HepG2 (cell line): ENCODE data around the gene PPP1R16B. TPM values are rescaled to one million over a fixed set of nuclear protein-coding genes. Genes with fewer than 3 reads are reported as not detected.

Experiments used
- ATAC-seq: fragments of 200-7000 bp; cut with Tn5 transposase; 3 replicates; pipeline ENCODE4 v1.9.1; 2020; ENCODE audit warnings: mild to moderate bottlenecking, moderate library complexity
- BruUV-seq: library from RNA; stranded (reverse); fragments of 400-500 nt; replicated peaks from 2 replicates; lab custom pipeline; 2021; lab: Mats Ljungman, UMichigan
- CTCF ChIA-PET: fragments of 300-600 bp; formaldehyde crosslinking; extraction: SDS; loops from one replicate; lab custom pipeline; 2021; ENCODE audit warnings: low total read pairs, inconsistent platforms, low intra/inter-chr PET ratio; lab: Yijun Ruan, JAX
- POLR2A ChIA-PET: fragments of 350-600 bp; sonication (Branson Sonifier 250); formaldehyde crosslinking; loops from one replicate; lab custom pipeline; 2020; ENCODE audit warnings: antibody characterized with exemption, inconsistent platforms; lab: Yijun Ruan, JAX
- DNase-seq: peaks from one replicate; pipeline ENCODE4 v3.0.0-alpha.2; 2015; ENCODE audit warnings: low spot score
- FAIRE-seq: peaks from 3 replicates; lab custom pipeline; 2011; peaks lifted over from hg19 to GRCh38; lab: Jason Lieb, UNC
- H2AFZ ChIP-seq: one replicate; pipeline ENCODE4 v1.6.1; 2011; ENCODE audit warnings: low read length, inconsistent platforms
- H3K27ac ChIP-seq: fragments of 300-600 bp; 3 replicates; pipeline ENCODE4 v1.8.0; 2011; ENCODE audit warnings: mixed run types, mild to moderate bottlenecking, mixed read lengths, low read length, inconsistent platforms; ENCODE audit not compliant: insufficient read depth; ENCODE audit errors: extremely low read length
- H3K27me3 ChIP-seq, 2 experiments: fragments of 200-600 bp in 1 of 2; 2 replicates in 1 of 2; 3 replicates in 1 of 2; pipeline versions ENCODE4 v1.6.0 to v1.8.0; 2011; ENCODE audit warnings: low read length in 2 of 2, mild to moderate bottlenecking in 2 of 2, moderate library complexity in 2 of 2, inconsistent platforms in 1 of 2; ENCODE audit not compliant: insufficient read depth in 2 of 2, control insufficient read depth in 1 of 2
- H3K36me3 ChIP-seq, 2 experiments: fragments of 200-600 bp in 1 of 2; replicated peaks in 1 of 2; 2 replicates in 1 of 2; 3 replicates in 1 of 2; pipeline versions ENCODE4 v1.5.1 to v1.8.0; 2011; ENCODE audit warnings: low read length in 2 of 2, inconsistent platforms in 1 of 2; ENCODE audit not compliant: insufficient read depth in 2 of 2, control insufficient read depth in 1 of 2
- H3K4me1 ChIP-seq: 2 replicates; pipeline ENCODE4 v1.5.1; 2012; ENCODE audit warnings: low read length, inconsistent platforms; ENCODE audit not compliant: insufficient read depth
- H3K4me2 ChIP-seq: 2 replicates; pipeline ENCODE4 v1.6.0; 2011; ENCODE audit warnings: low read depth, low read length, inconsistent platforms
- H3K4me3 ChIP-seq, 3 experiments: fragments of 200-600 bp in 1 of 3; sonication (generic), shearing (Covaris generic) in 1 of 3; replicated peaks in 1 of 3; 2 replicates each; pipeline ENCODE4 v1.5.1; 2011 to 2016; ENCODE audit warnings: low read length in 3 of 3, inconsistent platforms in 2 of 3, low read depth in 2 of 3, mild to moderate bottlenecking in 2 of 3, control low read depth in 1 of 3, mixed read lengths in 1 of 3; ENCODE audit not compliant: insufficient read depth in 1 of 3
- H3K79me2 ChIP-seq: one replicate; pipeline ENCODE4 v1.6.1; 2011; ENCODE audit warnings: low read length, inconsistent platforms; ENCODE audit not compliant: insufficient read depth
- H3K9ac ChIP-seq: 2 replicates; pipeline ENCODE4 v1.6.0; 2011; ENCODE audit warnings: mild to moderate bottlenecking, low read depth, low read length, inconsistent platforms; ENCODE audit not compliant: insufficient read depth
- H3K9me3 ChIP-seq: 2 replicates; pipeline ENCODE4 v1.5.1; 2012; ENCODE audit warnings: mild to moderate bottlenecking, low read length
- H4K20me1 ChIP-seq: 2 replicates; pipeline ENCODE4 v1.6.0; 2011; ENCODE audit warnings: inconsistent platforms, mild to moderate bottlenecking, low read length, moderate library complexity; ENCODE audit not compliant: insufficient read depth
- ARID2 ChIP-seq: sonication (generic); formaldehyde crosslinking; IDR thresholded peaks from 2 replicates; pipeline ENCODE4 v1.8.1; 2022; ENCODE audit warnings: mild to moderate bottlenecking, missing genetic modification reagents, borderline replicate concordance
- GFI1 ChIP-seq: sonication (generic); formaldehyde crosslinking; IDR thresholded peaks from 2 replicates; pipeline ENCODE4 v1.5.0; 2020; ENCODE audit warnings: missing genetic modification reagents, mild to moderate bottlenecking, borderline replicate concordance
- KLF9 ChIP-seq: IDR thresholded peaks from 2 replicates; pipeline ENCODE4 v1.6.1; 2016; ENCODE audit warnings: low read depth
- KMT2A ChIP-seq: sonication (generic); formaldehyde crosslinking; IDR thresholded peaks from 2 replicates; pipeline ENCODE4 v1.4.0; 2020; ENCODE audit warnings: missing genetic modification reagents
- MZF1 ChIP-seq: sonication (generic); formaldehyde crosslinking; IDR thresholded peaks from 2 replicates; pipeline ENCODE4 v1.8.1; 2023; ENCODE audit warnings: mild to moderate bottlenecking, missing genetic modification reagents, borderline replicate concordance
- PAX8 ChIP-seq: sonication (generic); formaldehyde crosslinking; IDR thresholded peaks from 2 replicates; pipeline ENCODE4 v1.8.0; 2022; ENCODE audit warnings: mild to moderate bottlenecking, missing genetic modification reagents, borderline replicate concordance
- REXO4 ChIP-seq: sonication (generic); formaldehyde crosslinking; IDR thresholded peaks from 2 replicates; pipeline ENCODE4 v1.8.0; 2022; ENCODE audit warnings: missing genetic modification reagents, mild to moderate bottlenecking, borderline replicate concordance
- TEAD3 ChIP-seq: optimal IDR thresholded peaks from 2 replicates; pipeline ENCODE3; 2016; ENCODE audit warnings: borderline replicate concordance
- U2AF2 ChIP-seq: fragments of 200-400 bp; formaldehyde crosslinking; IDR thresholded peaks from 2 replicates; pipeline ENCODE4 v1.6.1; 2017; ENCODE audit warnings: low read depth, mild to moderate bottlenecking, low read length
- YY1 ChIP-seq: IDR thresholded peaks from 2 replicates; pipeline ENCODE4 v1.6.1; 2011; ENCODE audit warnings: low read length, low read depth, moderate library complexity, mild to moderate bottlenecking; ENCODE audit not compliant: insufficient read depth, insufficient replicate concordance
- ZBTB7B ChIP-seq: sonication (generic); formaldehyde crosslinking; IDR thresholded peaks from 2 replicates; pipeline ENCODE4 v1.4.0; 2020; ENCODE audit warnings: missing genetic modification reagents
- ZNF234 ChIP-seq: sonication (generic); formaldehyde crosslinking; conservative IDR thresholded peaks from 2 replicates; pipeline ENCODE4 v1.5.1; 2020; ENCODE audit warnings: mild to moderate bottlenecking, missing genetic modification reagents
- ZNF354B ChIP-seq: sonication (generic); formaldehyde crosslinking; IDR thresholded peaks from 2 replicates; pipeline ENCODE4 v1.8.0; 2022; ENCODE audit warnings: mild to moderate bottlenecking, missing genetic modification reagents
- WGBS: methylation state at CpG from one replicate; pipeline ENCODE4 v1.1.6; 2017; ENCODE audit warnings: low lambda C conversion rate; 5-methylcytosine and 5-hydroxymethylcytosine counted together
- in situ Hi-C: cut with HindIII; loops from 2 replicates; pipeline ENCODE4 v1.10.0; 2017; ENCODE audit warnings: low pct_unique_long_range_greater_than_20kb; ENCODE audit not compliant: extremely low pct_ligation_motif_present
- intact Hi-C: fragments of 100-400 bp; cut with micrococcal nuclease; formaldehyde crosslinking; loops from one replicate; pipeline ENCODE4 v1.10.0; 2022; ENCODE audit not compliant: unreplicated experiment
- polyA plus RNA-seq, 8 experiments: library from polyadenylated mRNA; depleted of rRNA in 3 of 8; stranded (reverse) in 7 of 8; unstranded in 1 of 8; fragments of >200 nt; fragmentation: Illumina TruSeq in 4 of 8; extraction: Trizol in 4 of 8; gene quantifications; 2 replicates each; pipeline versions ENCODE4 v1.2.1 to v1.2.3, GENCODE V29; 2011 to 2016; ENCODE audit warnings: low read depth in 4 of 8, missing spikeins in 1 of 8, mixed read lengths in 1 of 8; ENCODE audit not compliant: insufficient read depth in 1 of 8
- total RNA-seq, 5 experiments: library from RNA; depleted of rRNA; stranded (reverse); fragments of >200 nt; fragmentation: Illumina TruSeq; extraction: Trizol; gene quantifications; 2 replicates each; pipeline ENCODE4 v1.2.3, GENCODE V29; 2016; ENCODE audit warnings: low read depth in 1 of 5
- TF ChIP-seq, protein P1 (sequence below): sonication (generic); formaldehyde crosslinking; IDR thresholded peaks from 2 replicates; pipeline ENCODE4 v1.4.0; 2020; ENCODE audit warnings: missing genetic modification reagents
- TF ChIP-seq, protein P2 (sequence below): sonication (generic); formaldehyde crosslinking; IDR thresholded peaks from 2 replicates; pipeline ENCODE4 v1.4.0; 2020; ENCODE audit warnings: missing genetic modification reagents

PPP1R16B gene
- total and polyA plus RNA-seq, 2 of the 13 experiments (the other 11 are each of a cell fraction or from before 2014, with no cell fraction given) = 0.02 to 0.11 TPM

DNA sequence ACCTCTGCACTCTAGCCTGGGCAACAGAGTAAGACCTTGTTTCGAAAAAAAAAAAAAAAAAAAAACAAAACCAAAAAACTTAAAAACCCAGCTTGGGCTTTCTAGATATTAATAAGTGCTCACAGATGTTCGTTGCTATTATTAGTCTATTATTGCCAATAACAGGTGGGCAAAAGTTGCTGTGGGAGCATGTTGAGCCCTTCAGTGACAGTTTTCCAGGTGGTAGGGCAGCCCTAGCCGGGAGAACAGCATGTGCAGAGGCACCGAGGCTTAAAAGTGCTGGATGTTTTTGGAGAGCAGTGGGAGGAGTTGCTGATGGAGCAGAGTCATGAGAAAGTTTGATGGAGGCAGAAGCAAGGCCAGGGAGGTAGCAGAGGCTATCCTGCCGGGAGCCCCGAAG is 4.4 kb downstream of the PPP1R16B start (continued):
- TF ChIP-seq, protein P1, sequence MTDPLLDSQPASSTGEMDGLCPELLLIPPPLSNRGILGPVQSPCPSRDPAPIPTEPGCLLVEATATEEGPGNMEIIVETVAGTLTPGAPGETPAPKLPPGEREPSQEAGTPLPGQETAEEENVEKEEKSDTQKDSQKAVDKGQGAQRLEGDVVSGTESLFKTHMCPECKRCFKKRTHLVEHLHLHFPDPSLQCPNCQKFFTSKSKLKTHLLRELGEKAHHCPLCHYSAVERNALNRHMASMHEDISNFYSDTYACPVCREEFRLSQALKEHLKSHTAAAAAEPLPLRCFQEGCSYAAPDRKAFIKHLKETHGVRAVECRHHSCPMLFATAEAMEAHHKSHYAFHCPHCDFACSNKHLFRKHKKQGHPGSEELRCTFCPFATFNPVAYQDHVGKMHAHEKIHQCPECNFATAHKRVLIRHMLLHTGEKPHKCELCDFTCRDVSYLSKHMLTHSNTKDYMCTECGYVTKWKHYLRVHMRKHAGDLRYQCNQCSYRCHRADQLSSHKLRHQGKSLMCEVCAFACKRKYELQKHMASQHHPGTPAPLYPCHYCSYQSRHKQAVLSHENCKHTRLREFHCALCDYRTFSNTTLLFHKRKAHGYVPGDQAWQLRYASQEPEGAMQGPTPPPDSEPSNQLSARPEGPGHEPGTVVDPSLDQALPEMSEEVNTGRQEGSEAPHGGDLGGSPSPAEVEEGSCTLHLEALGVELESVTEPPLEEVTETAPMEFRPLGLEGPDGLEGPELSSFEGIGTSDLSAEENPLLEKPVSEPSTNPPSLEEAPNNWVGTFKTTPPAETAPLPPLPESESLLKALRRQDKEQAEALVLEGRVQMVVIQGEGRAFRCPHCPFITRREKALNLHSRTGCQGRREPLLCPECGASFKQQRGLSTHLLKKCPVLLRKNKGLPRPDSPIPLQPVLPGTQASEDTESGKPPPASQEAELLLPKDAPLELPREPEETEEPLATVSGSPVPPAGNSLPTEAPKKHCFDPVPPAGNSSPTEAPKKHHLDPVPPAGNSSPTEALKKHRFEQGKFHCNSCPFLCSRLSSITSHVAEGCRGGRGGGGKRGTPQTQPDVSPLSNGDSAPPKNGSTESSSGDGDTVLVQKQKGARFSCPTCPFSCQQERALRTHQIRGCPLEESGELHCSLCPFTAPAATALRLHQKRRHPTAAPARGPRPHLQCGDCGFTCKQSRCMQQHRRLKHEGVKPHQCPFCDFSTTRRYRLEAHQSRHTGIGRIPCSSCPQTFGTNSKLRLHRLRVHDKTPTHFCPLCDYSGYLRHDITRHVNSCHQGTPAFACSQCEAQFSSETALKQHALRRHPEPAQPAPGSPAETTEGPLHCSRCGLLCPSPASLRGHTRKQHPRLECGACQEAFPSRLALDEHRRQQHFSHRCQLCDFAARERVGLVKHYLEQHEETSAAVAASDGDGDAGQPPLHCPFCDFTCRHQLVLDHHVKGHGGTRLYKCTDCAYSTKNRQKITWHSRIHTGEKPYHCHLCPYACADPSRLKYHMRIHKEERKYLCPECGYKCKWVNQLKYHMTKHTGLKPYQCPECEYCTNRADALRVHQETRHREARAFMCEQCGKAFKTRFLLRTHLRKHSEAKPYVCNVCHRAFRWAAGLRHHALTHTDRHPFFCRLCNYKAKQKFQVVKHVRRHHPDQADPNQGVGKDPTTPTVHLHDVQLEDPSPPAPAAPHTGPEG (CRISPR knock-in tag) = no peak

DNA sequence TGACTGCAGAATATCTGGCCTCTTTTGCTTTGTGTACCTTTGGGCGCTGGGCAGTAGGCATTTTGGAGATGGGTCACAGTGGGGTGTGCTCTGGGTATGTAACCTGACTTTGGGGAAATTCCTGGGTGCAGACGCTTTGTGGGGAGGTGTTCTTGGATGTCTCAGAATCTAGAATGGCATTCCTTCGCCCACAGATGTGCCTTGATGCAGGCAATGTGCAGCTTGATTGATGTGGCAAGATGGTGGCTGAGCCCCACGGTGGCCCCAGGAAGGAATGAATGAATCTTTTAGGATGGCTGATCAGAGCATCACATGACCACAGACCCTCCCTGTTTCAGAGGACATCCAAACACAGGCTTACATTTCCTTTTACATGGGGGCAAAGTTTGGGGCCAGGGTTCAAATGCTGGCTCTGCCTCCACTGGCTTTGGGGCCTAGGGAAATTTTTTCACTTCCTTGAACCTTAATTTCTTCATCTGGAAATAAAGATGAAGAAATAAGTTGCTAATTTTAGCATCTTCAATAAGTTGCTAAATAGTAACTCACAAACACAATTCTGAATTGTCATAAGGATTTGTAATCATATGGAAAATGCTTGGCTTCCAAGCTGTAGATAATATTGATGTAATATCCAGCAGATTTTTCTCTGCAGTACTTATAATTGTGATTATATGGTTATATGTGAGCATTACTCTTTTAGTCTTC is 5.6 kb downstream of the PPP1R16B start:
- POLR2A ChIA-PET = no interaction called here
- Histone ChIP-seq H3K27me3 (peaks cover 10 to 52% of the 10 kb centered on the region in 2 experiments), H3K27ac (no peak overlapping the region), H4K20me1 (no peaks in the 10 kb centered on the region), H3K4me3 (no peak overlapping the region), H2AFZ (no peak overlapping the region), H3K36me3 (no peaks in the 10 kb centered on the region), H3K9me3 (no peaks in the 10 kb centered on the region), H3K9ac (no peak overlapping the region), H3K79me2 (no peaks in the 10 kb centered on the region), H3K4me2 (no peak overlapping the region), H3K4me1 (peaks cover 9% of the 10 kb centered on the region; the same call in 1 of the 2 replicates)
- no TSS peak for BruUV-seq
- intact Hi-C loops (no loop called here), in situ Hi-C loops (no loop called here)
- CTCF ChIA-PET = no interaction called here
- TF ChIP-seq ZNF234 (CRISPR knock-in tag) (no peak), ZNF354B (CRISPR knock-in tag) (no peak), GFI1 (CRISPR knock-in tag) (no peak), ZBTB7B (CRISPR knock-in tag) (no peak), PAX8 (no peak), YY1 (no peak), TEAD3 (CRISPR knock-in tag) (no peak), KMT2A (CRISPR knock-in tag) (no peak), REXO4 (CRISPR knock-in tag) (no peak), U2AF2 (no peak), ARID2 (CRISPR knock-in tag) (no peak), MZF1 (no peak), KLF9 (no peak)
- TF ChIP-seq, protein P2, sequence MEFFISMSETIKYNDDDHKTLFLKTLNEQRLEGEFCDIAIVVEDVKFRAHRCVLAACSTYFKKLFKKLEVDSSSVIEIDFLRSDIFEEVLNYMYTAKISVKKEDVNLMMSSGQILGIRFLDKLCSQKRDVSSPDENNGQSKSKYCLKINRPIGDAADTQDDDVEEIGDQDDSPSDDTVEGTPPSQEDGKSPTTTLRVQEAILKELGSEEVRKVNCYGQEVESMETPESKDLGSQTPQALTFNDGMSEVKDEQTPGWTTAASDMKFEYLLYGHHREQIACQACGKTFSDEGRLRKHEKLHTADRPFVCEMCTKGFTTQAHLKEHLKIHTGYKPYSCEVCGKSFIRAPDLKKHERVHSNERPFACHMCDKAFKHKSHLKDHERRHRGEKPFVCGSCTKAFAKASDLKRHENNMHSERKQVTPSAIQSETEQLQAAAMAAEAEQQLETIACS = no peak
- DNase-seq (no peak), FAIRE-seq (no peak), ATAC-seq (no peak)
- WGBS = 10% methylated on average over 4 of the region's 4 CpGs
